WERI-Rb-1 (cell line): ENCODE data around the gene GAST.
A peak's percentile ranks its signal among the peaks of the same experiment; 100 is the strongest.

Experiments used
- DNase-seq: peaks from one replicate; pipeline ENCODE4 v3.0.0-alpha.2; 2020
- H3K27ac ChIP-seq: fragments of 250-450 bp; sonication (Bioruptor Pico); 2 replicates; pipeline ENCODE4 v1.5.1; 2020; ENCODE audit warnings: mild to moderate bottlenecking, moderate library complexity
- H3K27me3 ChIP-seq: fragments of 250-450 bp; sonication (Bioruptor Pico); 2 replicates; pipeline ENCODE4 v1.5.1; 2021; ENCODE audit warnings: mild to moderate bottlenecking, low read depth, moderate library complexity; ENCODE audit not compliant: insufficient read depth, severe bottlenecking
- H3K36me3 ChIP-seq: fragments of 250-450 bp; sonication (Bioruptor Pico); 2 replicates; pipeline ENCODE4 v1.5.1; 2020; ENCODE audit warnings: mild to moderate bottlenecking, moderate library complexity
- H3K4me3 ChIP-seq: 2 replicates; pipeline ENCODE4 v1.5.1; 2011; ENCODE audit warnings: low read depth, mild to moderate bottlenecking, control low read depth, low read length
- H3K9me3 ChIP-seq: fragments of 250-450 bp; sonication (Bioruptor Pico); 2 replicates; pipeline ENCODE4 v1.5.1; 2021; ENCODE audit warnings: mild to moderate bottlenecking, moderate library complexity; ENCODE audit not compliant: severe bottlenecking
- CTCF ChIP-seq: IDR thresholded peaks from 2 replicates; pipeline ENCODE4 v1.5.1; 2011; ENCODE audit warnings: low read depth, mild to moderate bottlenecking, control low read depth, inconsistent platforms, low read length

GAST gene

GRCh38 chr17:41730479-41730878 lies 18.3 kb downstream of the GAST start:
- no peak for TF ChIP-seq CTCF
- H3K36me3 ChIP-seq, result peaks cover 11% of the 10 kb centered on the region
- H3K27ac ChIP-seq, result no peak overlapping the region
- DNase-seq, result no peak
- no peak overlapping the region for H3K4me3 ChIP-seq
- no peaks in the 10 kb centered on the region for H3K9me3 ChIP-seq
- H3K27me3 ChIP-seq, result peaks cover 24% of the 10 kb centered on the region

- H3K36me3 ChIP-seq, result peaks cover 8% of the 10 kb centered on the region
- H3K9me3 ChIP-seq, result no peaks in the 10 kb centered on the region
- no peak for DNase-seq
- peaks cover 28% of the 10 kb centered on the region for H3K27me3 ChIP-seq
- no peak overlapping the region for H3K4me3 ChIP-seq
- TF ChIP-seq CTCF, result no peak
- no peak overlapping the region for H3K27ac ChIP-seq
Measured at GRCh38 chr17:41731836-41732235, 19.7 kb downstream of the GAST start.

- TF ChIP-seq CTCF, result no peak
- Histone ChIP-seq H3K9me3 (no peaks in the 10 kb centered on the region), H3K36me3 (no peaks in the 10 kb centered on the region; the same call in 1 of the 2 replicates), H3K27me3 (peaks cover 28% of the 10 kb centered on the region), H3K27ac (no peak overlapping the region), H3K4me3 (peak overlapping the region; percentile 64)
- DNase-seq, result peak; percentile 44
Measured at GRCh38 chr17:41733348-41734138, 21.4 kb downstream of the GAST start.

- Histone ChIP-seq H3K4me3 (peak within 1 kb of the TSS; percentile 64), H3K27ac (peak within 1 kb of the TSS; percentile 56), H3K27me3 (peaks cover 28% of the 10 kb centered on the region), H3K36me3 (no peaks in the 10 kb centered on the region; the same call in 1 of the 2 replicates), H3K9me3 (no peaks in the 10 kb centered on the region)
- peak; percentile 81 for DNase-seq
- TF ChIP-seq CTCF, result no peak
Measured at GRCh38 chr17:41734139-41734948, 22.2 kb downstream of the GAST start, which contains the start of gene HAP1. HAP1 (minus strand) TSS chr17:41734643; CDS start chr17:41734634, 9 bp downstream.

GRCh38 chr17:41734949-41735313 lies 22.8 kb downstream of the GAST start:
- Histone ChIP-seq H3K9me3 (no peaks in the 10 kb centered on the region), H3K27me3 (peaks cover 28% of the 10 kb centered on the region), H3K4me3 (peak overlapping the region; percentile 64), H3K36me3 (no peaks in the 10 kb centered on the region; the same call in 1 of the 2 replicates), H3K27ac (no peak overlapping the region)
- DNase-seq, result no peak
- no peak for TF ChIP-seq CTCF
